WTC11 (cell line): ENCODE results near the gene PIP4K2A. TPM values are rescaled to one million over a fixed set of nuclear protein-coding genes. Genes with fewer than 3 reads are reported as not detected.
A peak's percentile ranks its signal among the peaks of the same experiment; 100 is the strongest.

Experiments
- ATAC-seq: fragments of 200-7000 bp; cut with Tn5 transposase; 2 replicates; pipeline ENCODE4 v1.10.0; 2021; ENCODE audit warnings: mild to moderate bottlenecking, moderate library complexity
- CTCF ChIA-PET: fragments of 300-600 bp; sonication (Branson Sonifier 250); formaldehyde crosslinking; loops from one replicate; lab custom pipeline; 2021; ENCODE audit warnings: antibody characterized with exemption; lab: Charles Lee
- POLR2A ChIA-PET: fragments of 350-600 bp; sonication (Branson Sonifier 250); formaldehyde crosslinking; loops from one replicate; lab custom pipeline; 2021; ENCODE audit warnings: antibody characterized with exemption; lab: Charles Lee
- DNase-seq: peaks from one replicate; pipeline ENCODE4 v3.0.0; 2021; ENCODE audit warnings: low spot score
- H3K27ac Mint-ChIP-seq: 2 replicates; pipeline ENCODE4 v1.8.0; 2021; ENCODE audit warnings: mixed read lengths
- H3K27me3 Mint-ChIP-seq: 2 replicates; pipeline ENCODE4 v1.8.0; 2021; ENCODE audit warnings: low read depth, mild to moderate bottlenecking, moderate library complexity, mixed read lengths
- H3K36me3 Mint-ChIP-seq: 2 replicates; pipeline ENCODE4 v1.8.0; 2021; ENCODE audit warnings: mixed read lengths
- H3K4me1 Mint-ChIP-seq: 2 replicates; pipeline ENCODE4 v1.8.0; 2022; ENCODE audit warnings: mixed read lengths
- H3K4me3 Mint-ChIP-seq: 2 replicates; pipeline ENCODE4 v1.8.0; 2021; ENCODE audit warnings: mild to moderate bottlenecking, moderate library complexity, mixed read lengths
- H3K9me3 Mint-ChIP-seq: 2 replicates; pipeline ENCODE4 v1.8.0; 2021; ENCODE audit warnings: mixed read lengths
- ATF1 ChIP-seq: sonication (generic); formaldehyde crosslinking; IDR thresholded peaks from 2 replicates; pipeline ENCODE4 v1.8.1; 2023; ENCODE audit warnings: mild to moderate bottlenecking, moderate library complexity, missing genetic modification reagents
- CREM ChIP-seq: sonication (generic); formaldehyde crosslinking; IDR thresholded peaks from 2 replicates; pipeline ENCODE4 v1.8.1; 2022; ENCODE audit warnings: mild to moderate bottlenecking, missing genetic modification reagents, moderate library complexity
- CTCF ChIP-seq: fragments of 200-600 bp; IDR thresholded peaks from 2 replicates; pipeline ENCODE4 v1.8.0; 2022; ENCODE audit warnings: antibody characterized with exemption
- ELF4 ChIP-seq: sonication (generic); formaldehyde crosslinking; IDR thresholded peaks from 2 replicates; pipeline ENCODE4 v1.8.1; 2022; ENCODE audit warnings: low read depth, mild to moderate bottlenecking, moderate library complexity, missing genetic modification reagents
- EMX1 ChIP-seq: fragments of 250-450 bp; sonication (Bioruptor Pico); IDR thresholded peaks from 2 replicates; pipeline ENCODE4 v1.8.0; 2021; ENCODE audit warnings: mild to moderate bottlenecking
- FOXJ3 ChIP-seq: sonication (generic); formaldehyde crosslinking; IDR thresholded peaks from 2 replicates; pipeline ENCODE4 v1.9.0; 2021; ENCODE audit warnings: missing genetic modification reagents, mild to moderate bottlenecking, borderline replicate concordance
- FOXK1 ChIP-seq: sonication (generic); formaldehyde crosslinking; IDR thresholded peaks from 2 replicates; pipeline ENCODE4 v1.8.0; 2022; ENCODE audit warnings: mild to moderate bottlenecking, moderate library complexity, missing genetic modification reagents
- FOXP1 ChIP-seq: sonication (generic); formaldehyde crosslinking; IDR thresholded peaks from 2 replicates; pipeline ENCODE4 v1.8.0; 2022; ENCODE audit warnings: missing genetic modification reagents, mild to moderate bottlenecking, moderate library complexity, borderline replicate concordance
- GABPB1 ChIP-seq: sonication (generic); formaldehyde crosslinking; IDR thresholded peaks from 2 replicates; pipeline ENCODE4 v1.8.1; 2023; ENCODE audit warnings: mild to moderate bottlenecking, missing genetic modification reagents
- HMGA2 ChIP-seq: fragments of 250-450 bp; sonication (Bioruptor Pico); IDR thresholded peaks from 2 replicates; pipeline ENCODE4 v1.4.0; 2021; ENCODE audit warnings: mild to moderate bottlenecking, moderate library complexity
- IRF2 ChIP-seq: sonication (generic); formaldehyde crosslinking; IDR thresholded peaks from 2 replicates; pipeline ENCODE4 v1.8.0; 2022; ENCODE audit warnings: low read depth, missing genetic modification reagents, borderline replicate concordance
- JAZF1 ChIP-seq: fragments of 250-450 bp; sonication (Bioruptor Pico); IDR thresholded peaks from 2 replicates; pipeline ENCODE4 v1.9.0; 2021; ENCODE audit warnings: moderate library complexity, mild to moderate bottlenecking, inconsistent platforms
- MAX ChIP-seq: sonication (generic); formaldehyde crosslinking; IDR thresholded peaks from 2 replicates; pipeline ENCODE4 v1.8.0; 2022; ENCODE audit warnings: mild to moderate bottlenecking, missing genetic modification reagents
- NR3C1 ChIP-seq: sonication (generic); formaldehyde crosslinking; conservative IDR thresholded peaks from 2 replicates; pipeline ENCODE4 v1.8.1; 2023; ENCODE audit warnings: low read depth, mild to moderate bottlenecking, missing genetic modification reagents
- OVOL2 ChIP-seq: fragments of 250-450 bp; sonication (Bioruptor Pico); IDR thresholded peaks from 2 replicates; pipeline ENCODE4 v1.9.0; 2021; ENCODE audit warnings: mild to moderate bottlenecking, borderline replicate concordance
- PRRX2 ChIP-seq: fragments of 250-450 bp; sonication (Bioruptor Pico); IDR thresholded peaks from 2 replicates; pipeline ENCODE4 v1.8.0; 2021; ENCODE audit warnings: mild to moderate bottlenecking
- TEAD1 ChIP-seq: sonication (generic); formaldehyde crosslinking; IDR thresholded peaks from 2 replicates; pipeline ENCODE4 v1.8.0; 2022; ENCODE audit warnings: mild to moderate bottlenecking, missing genetic modification reagents
- ZBTB43 ChIP-seq: sonication (generic); formaldehyde crosslinking; IDR thresholded peaks from 2 replicates; pipeline ENCODE4 v1.8.1; 2023; ENCODE audit warnings: mild to moderate bottlenecking, missing genetic modification reagents
- ZNF138 ChIP-seq: sonication (generic); formaldehyde crosslinking; conservative IDR thresholded peaks from 2 replicates; pipeline ENCODE4 v1.8.1; 2022; ENCODE audit warnings: mild to moderate bottlenecking, moderate library complexity, missing genetic modification reagents
- ZNF219 ChIP-seq: sonication (generic); formaldehyde crosslinking; IDR thresholded peaks from 2 replicates; pipeline ENCODE4 v1.8.0; 2023; ENCODE audit warnings: missing genetic modification reagents, mild to moderate bottlenecking, borderline replicate concordance
- ZNF232 ChIP-seq: sonication (generic); formaldehyde crosslinking; IDR thresholded peaks from 2 replicates; pipeline ENCODE4 v1.8.0; 2022; ENCODE audit warnings: mild to moderate bottlenecking, missing genetic modification reagents
- ZNF532 ChIP-seq: fragments of 250-450 bp; sonication (Bioruptor Pico); IDR thresholded peaks from 2 replicates; pipeline ENCODE4 v1.9.0; 2021; ENCODE audit warnings: mild to moderate bottlenecking, borderline replicate concordance
- total RNA-seq: library from RNA; stranded (reverse); gene quantifications from 3 replicates; pipeline ENCODE4 v1.2.3, GENCODE V29; 2021
- TF ChIP-seq, protein P1 (sequence below): sonication (generic); formaldehyde crosslinking; IDR thresholded peaks from 2 replicates; pipeline ENCODE4 v1.8.0; 2022; ENCODE audit warnings: mild to moderate bottlenecking, missing genetic modification reagents
- TF ChIP-seq, protein P2 (sequence below): sonication (generic); formaldehyde crosslinking; IDR thresholded peaks from 2 replicates; pipeline ENCODE4 v1.8.0; 2022; ENCODE audit warnings: mild to moderate bottlenecking, missing genetic modification reagents

The PIP4K2A gene
- total RNA-seq, 1 experiment from 2014 or later, result 47.5 TPM

DNA sequence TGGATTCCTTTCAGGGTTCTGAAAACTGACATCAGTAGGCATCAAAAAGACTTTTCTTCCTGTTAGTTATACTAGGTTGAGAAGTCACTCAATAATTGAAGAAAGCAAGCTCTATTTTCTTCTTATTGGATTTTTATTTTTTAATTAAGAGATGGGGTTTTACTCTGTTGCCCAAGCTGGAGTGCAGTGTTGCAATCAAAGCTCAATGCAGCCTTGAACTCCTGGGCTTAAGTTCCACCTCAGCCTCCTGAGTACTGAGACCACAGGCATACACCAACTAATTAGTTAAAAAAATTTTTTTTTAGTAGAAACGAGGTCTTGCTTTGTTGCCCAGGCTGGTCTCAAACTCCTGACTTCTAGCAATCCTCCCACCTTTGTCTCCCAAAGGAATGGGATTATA, 28.0 kb downstream of the PIP4K2A start:
- no peaks in the 10 kb centered on the region; the same call in 1 of the 2 replicates for H3K36me3 Mint-ChIP-seq
- H3K27me3 Mint-ChIP-seq, result no peaks in the 10 kb centered on the region; the same call in 1 of the 2 replicates
- no peaks in the 10 kb centered on the region for H3K9me3 Mint-ChIP-seq
- H3K27ac Mint-ChIP-seq, result peak overlapping the region; percentile 63; the same call in 1 of the 2 replicates
- ATAC-seq (no peak), DNase-seq (no peak)
- peaks cover 87% of the 10 kb centered on the region for H3K4me1 Mint-ChIP-seq
- H3K4me3 Mint-ChIP-seq, result no peak overlapping the region
- POLR2A ChIA-PET, result no interaction called here
- TF ChIP-seq CREM (no peak), ZNF232 (CRISPR knock-in tag) (no peak), PRRX2 (CRISPR knock-in tag) (no peak), TEAD1 (no peak), NR3C1 (no peak), EMX1 (no peak), ZNF219 (CRISPR knock-in tag) (no peak), FOXJ3 (CRISPR knock-in tag) (no peak)
- TF ChIP-seq, protein P1, sequence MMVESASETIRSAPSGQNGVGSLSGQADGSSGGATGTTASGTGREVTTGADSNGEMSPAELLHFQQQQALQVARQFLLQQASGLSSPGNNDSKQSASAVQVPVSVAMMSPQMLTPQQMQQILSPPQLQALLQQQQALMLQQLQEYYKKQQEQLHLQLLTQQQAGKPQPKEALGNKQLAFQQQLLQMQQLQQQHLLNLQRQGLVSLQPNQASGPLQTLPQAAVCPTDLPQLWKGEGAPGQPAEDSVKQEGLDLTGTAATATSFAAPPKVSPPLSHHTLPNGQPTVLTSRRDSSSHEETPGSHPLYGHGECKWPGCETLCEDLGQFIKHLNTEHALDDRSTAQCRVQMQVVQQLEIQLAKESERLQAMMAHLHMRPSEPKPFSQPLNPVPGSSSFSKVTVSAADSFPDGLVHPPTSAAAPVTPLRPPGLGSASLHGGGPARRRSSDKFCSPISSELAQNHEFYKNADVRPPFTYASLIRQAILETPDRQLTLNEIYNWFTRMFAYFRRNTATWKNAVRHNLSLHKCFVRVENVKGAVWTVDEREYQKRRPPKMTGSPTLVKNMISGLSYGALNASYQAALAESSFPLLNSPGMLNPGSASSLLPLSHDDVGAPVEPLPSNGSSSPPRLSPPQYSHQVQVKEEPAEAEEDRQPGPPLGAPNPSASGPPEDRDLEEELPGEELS (CRISPR knock-in tag), result no peak
- CTCF ChIA-PET, result no interaction called here

GRCh38 chr10:22685926-22686325, 28.5 kb downstream of the PIP4K2A start:
- POLR2A ChIA-PET, result no interaction called here
- no peak for DNase-seq
- CTCF ChIA-PET, result no interaction called here
- H3K27ac Mint-ChIP-seq, result peak overlapping the region; percentile 63
- no peaks in the 10 kb centered on the region; the same call in 1 of the 2 replicates for H3K36me3 Mint-ChIP-seq
- no peaks in the 10 kb centered on the region; the same call in 1 of the 2 replicates for H3K27me3 Mint-ChIP-seq
- H3K4me3 Mint-ChIP-seq, result no peak overlapping the region
- peaks cover 87% of the 10 kb centered on the region for H3K4me1 Mint-ChIP-seq
- TF ChIP-seq CTCF (no peak), OVOL2 (CRISPR knock-in tag) (no peak), FOXK1 (no peak)
- TF ChIP-seq, all 79 proteins: peak for 0
- no peaks in the 10 kb centered on the region for H3K9me3 Mint-ChIP-seq
- no peak for ATAC-seq

DNA sequence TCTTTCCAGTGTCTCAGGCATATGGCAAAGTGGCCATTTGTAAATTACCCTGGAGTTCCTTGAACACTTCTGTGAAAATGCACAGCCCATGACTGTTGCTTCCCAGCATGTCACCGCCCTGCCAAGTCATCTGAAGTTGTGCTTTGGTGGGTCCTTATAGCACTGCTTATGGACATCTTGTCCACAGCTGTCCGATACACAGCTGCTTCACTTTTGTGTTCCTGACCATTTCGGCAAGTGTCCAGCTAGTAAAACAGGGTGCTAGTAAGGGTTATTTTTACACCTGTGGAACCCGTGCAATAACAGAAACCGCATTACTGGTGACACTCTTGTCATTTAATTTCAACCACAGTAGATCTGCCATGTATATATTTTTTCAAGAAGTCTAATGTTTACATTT, 29.7 kb downstream of the PIP4K2A start:
- ATAC-seq, result no peak
- DNase-seq, result no peak
- H3K27me3 Mint-ChIP-seq, result no peaks in the 10 kb centered on the region; the same call in 1 of the 2 replicates
- no peaks in the 10 kb centered on the region for H3K9me3 Mint-ChIP-seq
- ChIA-PET POLR2A (interaction anchor here (0.6 kb wide), 1 partner anchor 135 kb away, joined by 10 read pairs; no protein-coding TSS in a partner anchor), CTCF (no interaction called here)
- H3K36me3 Mint-ChIP-seq, result no peaks in the 10 kb centered on the region; the same call in 1 of the 2 replicates
- peaks cover 82% of the 10 kb centered on the region for H3K4me1 Mint-ChIP-seq
- no peak overlapping the region for H3K4me3 Mint-ChIP-seq
- H3K27ac Mint-ChIP-seq, result peak overlapping the region; percentile 44; the same call in 1 of the 2 replicates
- TF ChIP-seq ELF4 (no peak), IRF2 (CRISPR knock-in tag) (no peak), ZBTB43 (CRISPR knock-in tag) (no peak), HMGA2 (CRISPR knock-in tag) (no peak), GABPB1 (no peak), JAZF1 (no peak), PRRX2 (CRISPR knock-in tag) (no peak), FOXP1 (CRISPR knock-in tag) (no peak), MAX (CRISPR knock-in tag) (no peak), ATF1 (CRISPR knock-in tag) (no peak), ZNF532 (CRISPR knock-in tag) (no peak), ZNF138 (no peak)
- TF ChIP-seq, protein P2, sequence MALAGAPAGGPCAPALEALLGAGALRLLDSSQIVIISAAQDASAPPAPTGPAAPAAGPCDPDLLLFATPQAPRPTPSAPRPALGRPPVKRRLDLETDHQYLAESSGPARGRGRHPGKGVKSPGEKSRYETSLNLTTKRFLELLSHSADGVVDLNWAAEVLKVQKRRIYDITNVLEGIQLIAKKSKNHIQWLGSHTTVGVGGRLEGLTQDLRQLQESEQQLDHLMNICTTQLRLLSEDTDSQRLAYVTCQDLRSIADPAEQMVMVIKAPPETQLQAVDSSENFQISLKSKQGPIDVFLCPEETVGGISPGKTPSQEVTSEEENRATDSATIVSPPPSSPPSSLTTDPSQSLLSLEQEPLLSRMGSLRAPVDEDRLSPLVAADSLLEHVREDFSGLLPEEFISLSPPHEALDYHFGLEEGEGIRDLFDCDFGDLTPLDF (CRISPR knock-in tag), result no peak
